ENCODE measurements around the gene GFM1.

- TF ChIP-seq CTCF (IDR thresholded peaks at IDR 0.05) (no peak), POLR2A (IDR thresholded peaks at IDR 0.05) (no peak)
Observed at GRCh38 chr3:158683230-158683962, 39.1 kb downstream of the GFM1 start.
